ENCODE data around the gene ZNF264. TPM values are rescaled to one million over a fixed set of nuclear protein-coding genes. Genes with fewer than 3 reads are reported as not detected.
"Not testable (repeated sequence)": the region's sequence is repeated elsewhere in the genome, so short reads cannot be mapped to it uniquely, and the experiment has no call there.

The ZNF264 gene
- total RNA-seq, 1 experiment from 2014 or later, result 26.6 TPM

- DNase-seq (ENCODE audit: low spot score), result no peak
Measured at GRCh38 chr19:57245066-57245465, 53.8 kb downstream of the ZNF264 start.

DNA sequence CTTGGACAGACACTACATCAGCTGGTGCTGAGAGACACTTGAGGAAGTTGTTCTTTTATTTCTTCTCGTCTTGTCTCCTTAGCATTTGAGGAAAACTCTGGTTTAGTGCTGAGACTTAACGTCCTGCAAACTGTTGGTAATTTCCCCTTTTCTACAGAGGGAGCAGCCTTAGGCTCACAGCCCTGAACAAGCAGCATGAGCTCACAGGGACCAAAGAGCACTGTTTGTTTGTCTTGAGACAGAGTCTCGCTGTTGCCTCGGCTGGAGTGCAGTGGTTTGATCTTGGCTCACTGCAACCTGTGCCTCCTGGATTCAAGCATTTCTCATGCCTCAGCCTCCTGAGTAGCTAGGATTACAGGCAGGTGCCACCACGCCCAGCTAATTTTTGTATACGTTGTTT is 54.7 kb downstream of the ZNF264 start:
- DNase-seq (ENCODE audit: low spot score), result no peak

DNA sequence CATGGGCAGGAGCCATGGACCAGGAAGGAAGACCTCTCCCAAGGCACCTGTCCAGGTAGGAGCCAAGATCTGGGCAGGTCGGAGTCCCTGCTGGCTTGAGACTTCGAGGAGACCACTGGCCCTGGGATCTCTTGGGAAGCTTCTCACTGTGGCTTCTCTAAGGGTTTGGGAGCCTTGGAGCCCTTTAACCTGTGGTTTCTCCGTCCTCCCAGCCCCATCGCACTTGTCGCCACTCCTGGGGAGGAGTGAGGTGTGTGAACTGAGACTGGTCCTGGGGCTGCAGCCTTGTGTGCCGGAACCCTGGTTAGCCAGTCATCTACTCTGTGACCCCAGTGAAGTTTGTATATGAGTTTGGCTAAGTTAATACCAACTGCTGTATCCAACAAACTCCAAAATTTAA is 57.3 kb downstream of the ZNF264 start:
- DNase-seq (ENCODE audit: low spot score), result no peak

- no peak for DNase-seq (ENCODE audit: low spot score)
Measured at GRCh38 chr19:57249329-57249728, 58.0 kb downstream of the ZNF264 start.

GRCh38 chr19:57253767-57254166 is 62.5 kb downstream of the ZNF264 start:
- not testable (repeated sequence) for DNase-seq (ENCODE audit: low spot score)

- no peak for DNase-seq (ENCODE audit: low spot score)
Measured at GRCh38 chr19:57262044-57262443, 70.7 kb downstream of the ZNF264 start.

GRCh38 chr19:57263244-57263741 is 72.0 kb downstream of the ZNF264 start:
- no peak for DNase-seq (ENCODE audit: low spot score)

GRCh38 chr19:57267291-57267690 is 76.0 kb downstream of the ZNF264 start:
- no peak for DNase-seq (ENCODE audit: low spot score)

DNA sequence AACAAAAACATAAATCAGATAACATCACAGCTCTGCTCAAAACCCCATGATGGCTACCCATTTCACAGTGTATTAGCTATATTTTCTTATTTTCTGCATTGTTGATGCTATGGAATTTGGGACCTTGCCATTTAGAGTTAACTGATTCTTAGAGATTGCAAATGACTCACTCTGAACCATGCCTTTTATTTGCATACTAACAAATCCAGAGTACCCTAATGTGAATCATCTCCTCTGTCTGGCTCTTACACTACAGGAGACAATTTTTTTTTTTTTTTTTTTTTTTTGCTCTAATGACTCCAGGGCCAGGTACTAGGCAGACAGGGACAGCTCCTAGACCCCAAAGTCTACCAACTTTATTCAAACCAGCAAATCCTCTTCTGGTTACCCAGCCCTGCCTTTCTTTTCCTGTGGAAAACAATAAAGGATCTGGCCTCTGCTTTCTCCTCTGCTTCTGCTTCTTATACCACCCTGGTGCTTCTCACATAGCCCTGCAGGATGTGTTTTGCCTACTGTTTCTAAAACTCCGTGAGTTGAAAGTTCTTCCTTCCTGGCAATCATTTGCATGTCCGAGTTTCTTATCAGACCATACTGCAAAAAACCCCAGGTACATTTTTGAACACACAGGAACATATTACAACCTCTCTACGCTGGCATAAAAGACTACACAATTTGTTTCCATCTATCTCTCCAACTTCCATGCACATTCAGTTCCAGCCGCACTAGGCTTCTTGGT is 78.4 kb downstream of the ZNF264 start:
- no peak for DNase-seq (ENCODE audit: low spot score)

GRCh38 chr19:57271280-57271679 is 80.0 kb downstream of the ZNF264 start:
- no peak for DNase-seq (ENCODE audit: low spot score)

Small RNAs within 50 kb of the gene (small RNA-seq; reads per million reads assigned to genes)
- not detected for gene AC025588.3

Other genes starting within 250 kb of the ZNF264 start
- gene USP29, start 71.5 kb upstream of the ZNF264 start, total RNA-seq (2014; rRNA removed; shearing (Covaris generic)), result not detected in 2 replicates
- not detected in 2 replicates for gene ZIM3, start 46.3 kb upstream of the ZNF264 start, total RNA-seq (2014; rRNA removed; shearing (Covaris generic))
- not detected in 2 replicates for gene DUXA, start 24.0 kb upstream of the ZNF264 start, total RNA-seq (2014; rRNA removed; shearing (Covaris generic))
- gene AURKC, start 39.5 kb downstream of the ZNF264 start, total RNA-seq (2014; rRNA removed; shearing (Covaris generic)), result 0.28 and 0.29 TPM in 2 replicates
- 9.3 and 13.5 TPM in 2 replicates for gene ZNF805, start 49.1 kb downstream of the ZNF264 start, total RNA-seq (2014; rRNA removed; shearing (Covaris generic))
- gene ZNF460, start 89.0 kb downstream of the ZNF264 start, total RNA-seq (2014; rRNA removed; shearing (Covaris generic)), result 59.1 and 59.9 TPM in 2 replicates
- 5.6 and 6.2 TPM in 2 replicates for gene ZNF543, start 129.0 kb downstream of the ZNF264 start, total RNA-seq (2014; rRNA removed; shearing (Covaris generic))
- gene ZNF304, start 159.8 kb downstream of the ZNF264 start, total RNA-seq (2014; rRNA removed; shearing (Covaris generic)), result not detected in 2 replicates
- 8.0 and 13.8 TPM in 2 replicates for gene TRAPPC2B, start 172.1 kb downstream of the ZNF264 start, total RNA-seq (2014; rRNA removed; shearing (Covaris generic))
- gene ZNF547, start 172.1 kb downstream of the ZNF264 start, total RNA-seq (2014; rRNA removed; shearing (Covaris generic)), result 1.0 and 3.2 TPM in 2 replicates
- gene ZNF548, start 198.4 kb downstream of the ZNF264 start, total RNA-seq (2014; rRNA removed; shearing (Covaris generic)), result 10.2 and 12.2 TPM in 2 replicates
- gene ZNF17, start 219.7 kb downstream of the ZNF264 start, total RNA-seq (2014; rRNA removed; shearing (Covaris generic)), result 4.7 and 7.2 TPM in 2 replicates
- 22.9 and 27.6 TPM in 2 replicates for gene ZNF749, start 243.8 kb downstream of the ZNF264 start, total RNA-seq (2014; rRNA removed; shearing (Covaris generic))